Kidney glomerular epithelial cell (primary cell): Measurements from ENCODE around the gene ATP6V1C2.

ENCODE experiments used
- DNase-seq: peaks from one replicate; lab custom pipeline; 2025; lab: John Stamatoyannopoulos, UW

The ATP6V1C2 gene

GRCh38 chr2:10732924-10733565 lies 11.6 kb downstream of the ATP6V1C2 start:
- DNase-seq = no peak

- no peak for DNase-seq
These were observed 12.1 kb downstream of the ATP6V1C2 start for GRCh38 chr2:10733566-10733925.

- DNase-seq = no peak
These were observed 12.6 kb downstream of the ATP6V1C2 start for GRCh38 chr2:10733980-10734379.

- no peak for DNase-seq
These were observed 16.8 kb downstream of the ATP6V1C2 start for GRCh38 chr2:10738192-10738591.

- DNase-seq = no peak
These were observed 18.8 kb downstream of the ATP6V1C2 start for GRCh38 chr2:10740226-10740625.

- no peak for DNase-seq
These were observed 19.7 kb downstream of the ATP6V1C2 start for GRCh38 chr2:10741139-10741538.

- DNase-seq = no peak
These were observed 21.2 kb downstream of the ATP6V1C2 start for GRCh38 chr2:10742666-10743065.

- DNase-seq = no peak
These were observed 29.2 kb downstream of the ATP6V1C2 start for GRCh38 chr2:10750610-10751009.

GRCh38 chr2:10752236-10752635 lies 30.8 kb downstream of the ATP6V1C2 start:
- no peak for DNase-seq

GRCh38 chr2:10753156-10753555 lies 31.7 kb downstream of the ATP6V1C2 start:
- no peak for DNase-seq

GRCh38 chr2:10753876-10754275 lies 32.4 kb downstream of the ATP6V1C2 start:
- DNase-seq = no peak

GRCh38 chr2:10755621-10756020 lies 34.2 kb downstream of the ATP6V1C2 start:
- DNase-seq = no peak

- DNase-seq = no peak
These were observed 36.4 kb downstream of the ATP6V1C2 start for GRCh38 chr2:10757814-10758286.

GRCh38 chr2:10759151-10759714 lies 37.8 kb downstream of the ATP6V1C2 start:
- DNase-seq = no peak

GRCh38 chr2:10760794-10761504 lies 39.5 kb downstream of the ATP6V1C2 start:
- no peak for DNase-seq

GRCh38 chr2:10761591-10761990 lies 40.2 kb downstream of the ATP6V1C2 start:
- no peak for DNase-seq

GRCh38 chr2:10762651-10763460 lies 41.4 kb downstream of the ATP6V1C2 start:
- DNase-seq = no peak

- DNase-seq = no peak
These were observed 42.0 kb downstream of the ATP6V1C2 start for GRCh38 chr2:10763461-10763800.

GRCh38 chr2:10764096-10764785 lies 42.8 kb downstream of the ATP6V1C2 start:
- no peak for DNase-seq

GRCh38 chr2:10764896-10765295 lies 43.5 kb downstream of the ATP6V1C2 start:
- DNase-seq = no peak

GRCh38 chr2:10765461-10765860 lies 44.0 kb downstream of the ATP6V1C2 start:
- DNase-seq = no peak

GRCh38 chr2:10765914-10766313 lies 44.5 kb downstream of the ATP6V1C2 start:
- no peak for DNase-seq
